SH-SY5Y (cell line): Measurements from ENCODE around the gene TEX19.

Experiments
- GATA2 ChIP-seq: IDR thresholded peaks from 2 replicates; pipeline ENCODE4 v1.6.1; 2011; ENCODE audit warnings: mild to moderate bottlenecking, low read depth, low read length
- GATA3 ChIP-seq: IDR thresholded peaks from 2 replicates; pipeline ENCODE4 v1.6.1; 2011; ENCODE audit warnings: low read depth, mild to moderate bottlenecking, low read length, moderate library complexity

GRCh38 chr17:82375359-82376041 is 16.5 kb downstream of the TEX19 start:
- TF ChIP-seq GATA3: no peak
- no peak for TF ChIP-seq GATA2
